Left kidney (tissue), 2 donors: ENCODE data around the gene ADARB2. TPM values are rescaled to one million over a fixed set of nuclear protein-coding genes. Genes with fewer than 3 reads are reported as not detected.

Experiments
- DNase-seq: peaks from one replicate; pipeline ENCODE4 v3.0.0-alpha.2; 2013
- polyA plus RNA-seq: library from polyadenylated mRNA; unstranded; fragments of 120-200 nt; gene quantifications from one replicate; pipeline ENCODE4 v1.2.1, GENCODE V29; 2013; ENCODE audit not compliant: insufficient read length

Gene ADARB2
- polyA plus RNA-seq, 1 donor, result 0.88 TPM

DNA sequence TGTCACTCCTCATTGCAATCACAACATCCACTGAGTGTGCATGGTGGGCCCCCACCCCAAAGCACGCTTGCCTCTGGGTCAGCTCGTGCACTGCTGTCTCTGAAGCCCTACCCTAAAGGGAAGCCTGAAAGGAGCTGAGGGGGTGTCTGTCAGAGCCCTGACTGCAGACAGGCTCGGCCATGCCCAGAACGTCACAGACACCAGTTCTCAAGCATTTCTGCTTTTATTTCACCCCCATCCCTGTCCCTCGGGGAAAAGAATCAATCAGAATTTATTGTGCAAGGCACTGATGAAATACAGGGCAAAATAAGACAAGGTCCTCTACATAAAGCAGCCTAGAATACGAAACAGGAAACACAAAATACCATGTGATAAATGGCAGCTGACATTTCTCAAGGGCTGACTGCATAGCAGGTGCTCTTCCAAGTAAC, 449.3 kb downstream of the ADARB2 start:
- DNase-seq, result no peak

DNA sequence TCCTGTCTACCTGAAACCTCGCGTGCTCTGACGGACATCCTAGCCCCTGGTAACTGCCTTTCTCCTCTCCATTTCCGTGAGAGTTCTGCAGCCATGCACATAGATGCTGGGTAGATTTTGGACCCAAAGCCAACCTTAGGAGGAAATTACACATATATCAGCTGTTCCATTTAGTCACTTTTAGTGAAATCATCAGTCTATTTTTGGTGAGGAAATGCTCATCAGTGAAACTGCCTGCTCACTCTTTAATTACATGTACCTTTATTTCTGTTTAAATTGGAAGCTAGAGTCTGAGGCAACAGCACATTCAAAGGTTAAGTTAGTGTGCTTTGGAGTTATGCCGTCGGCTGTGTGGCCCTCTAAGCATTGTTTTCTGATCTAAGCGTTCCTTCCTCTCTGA, 449.8 kb downstream of the ADARB2 start:
- DNase-seq, result no peak

DNA sequence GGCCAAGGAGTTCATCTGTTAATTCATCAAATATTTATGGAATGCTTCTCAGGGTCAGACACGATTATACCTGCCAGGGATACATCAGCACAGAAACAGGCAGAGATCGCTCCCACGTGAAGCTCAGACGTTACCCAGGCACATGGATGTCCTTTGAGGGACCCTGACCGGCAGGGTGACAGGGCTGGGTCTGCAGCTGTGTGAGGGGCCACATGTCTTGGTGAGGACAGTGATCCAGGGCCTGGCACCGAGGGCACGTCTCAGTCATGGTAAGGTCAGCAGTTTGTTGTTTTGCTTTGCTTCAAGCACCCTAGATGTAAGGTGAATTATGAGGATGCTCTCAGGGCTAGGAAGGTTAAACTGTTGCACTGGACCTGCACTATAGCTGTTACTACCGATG, 453.2 kb downstream of the ADARB2 start:
- DNase-seq, result no peak

DNA sequence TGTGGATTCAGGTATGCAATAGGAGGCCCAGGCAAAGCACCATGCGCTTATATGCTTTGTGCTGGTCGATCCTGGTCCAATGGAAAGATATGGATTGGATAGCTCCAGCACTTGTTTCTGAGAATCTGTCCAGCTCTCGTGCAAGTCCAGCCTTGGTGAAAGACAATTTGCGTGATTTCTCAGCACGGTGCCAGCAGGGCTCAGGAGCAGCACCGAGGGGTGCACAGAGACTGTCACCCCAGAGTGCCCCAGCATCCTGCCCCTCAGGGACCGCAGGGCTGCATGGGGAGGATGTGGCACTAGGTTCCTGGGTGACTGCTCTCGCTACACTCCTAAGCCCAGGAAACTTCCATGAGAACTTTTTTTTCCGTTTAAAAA, 455.9 kb downstream of the ADARB2 start:
- no peak for DNase-seq

DNA sequence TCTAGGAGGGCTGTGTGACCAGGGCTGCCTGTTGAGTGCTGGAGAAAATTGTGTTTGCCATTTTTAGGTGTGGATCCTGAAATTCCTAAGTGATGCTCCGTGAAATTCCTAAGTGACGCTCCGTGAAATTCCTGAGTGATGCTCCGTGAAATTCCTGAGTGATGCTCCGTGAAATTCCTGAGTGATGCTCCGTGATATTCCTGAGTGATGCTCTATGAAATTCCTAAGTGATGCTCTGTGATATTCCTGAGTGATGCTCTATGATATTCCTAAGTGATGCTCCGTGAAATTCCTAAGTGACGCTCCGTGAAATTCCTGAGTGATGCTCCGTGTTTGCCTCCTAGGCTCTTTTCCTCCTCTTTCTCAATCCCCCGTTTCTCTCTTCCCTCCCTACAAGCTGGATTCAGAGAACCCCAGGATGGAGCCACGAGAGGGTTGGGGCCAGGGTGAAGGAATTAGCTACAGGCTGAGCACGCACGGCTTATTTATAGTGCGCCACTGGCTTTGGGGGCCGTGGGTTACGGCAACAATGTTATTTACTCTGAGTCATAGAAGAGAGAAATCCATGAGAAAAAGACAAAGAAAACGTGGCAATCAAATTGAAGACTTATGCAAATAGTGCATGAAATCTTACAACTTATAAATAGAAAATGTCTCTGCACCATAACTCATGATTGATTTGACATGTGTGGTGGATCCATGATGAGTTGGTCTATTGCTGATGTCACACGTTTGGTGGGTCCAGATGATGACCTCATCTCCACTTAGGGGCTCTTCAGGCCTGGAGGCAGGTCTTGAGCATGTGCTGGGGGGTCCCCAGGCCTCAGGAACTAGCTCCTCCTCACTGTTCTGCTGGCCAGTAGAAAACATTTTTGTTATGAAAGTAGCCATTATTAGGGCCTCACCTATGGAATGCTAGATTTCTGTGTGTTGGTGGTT, 456.6 kb downstream of the ADARB2 start:
- DNase-seq, result no peak

DNA sequence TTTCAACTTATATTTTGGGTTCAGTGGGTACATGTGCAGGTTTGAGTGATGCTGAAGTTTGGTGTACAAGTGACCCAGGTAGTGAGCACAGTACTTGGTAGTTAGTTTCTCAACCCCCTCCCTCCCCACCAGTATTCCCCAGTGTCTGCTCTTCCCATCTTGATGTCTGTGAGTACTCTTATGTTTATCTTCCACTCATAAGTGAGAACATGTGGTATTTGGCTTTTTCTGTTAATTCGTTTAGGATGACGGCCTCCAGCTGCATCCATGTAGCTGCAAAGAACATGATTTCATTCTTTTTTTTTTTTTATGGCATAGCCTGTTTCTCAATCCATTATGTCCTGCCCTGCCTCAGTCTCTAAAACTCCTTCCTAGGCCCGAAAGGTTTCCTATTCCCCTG, 459.0 kb downstream of the ADARB2 start:
- no peak for DNase-seq

DNA sequence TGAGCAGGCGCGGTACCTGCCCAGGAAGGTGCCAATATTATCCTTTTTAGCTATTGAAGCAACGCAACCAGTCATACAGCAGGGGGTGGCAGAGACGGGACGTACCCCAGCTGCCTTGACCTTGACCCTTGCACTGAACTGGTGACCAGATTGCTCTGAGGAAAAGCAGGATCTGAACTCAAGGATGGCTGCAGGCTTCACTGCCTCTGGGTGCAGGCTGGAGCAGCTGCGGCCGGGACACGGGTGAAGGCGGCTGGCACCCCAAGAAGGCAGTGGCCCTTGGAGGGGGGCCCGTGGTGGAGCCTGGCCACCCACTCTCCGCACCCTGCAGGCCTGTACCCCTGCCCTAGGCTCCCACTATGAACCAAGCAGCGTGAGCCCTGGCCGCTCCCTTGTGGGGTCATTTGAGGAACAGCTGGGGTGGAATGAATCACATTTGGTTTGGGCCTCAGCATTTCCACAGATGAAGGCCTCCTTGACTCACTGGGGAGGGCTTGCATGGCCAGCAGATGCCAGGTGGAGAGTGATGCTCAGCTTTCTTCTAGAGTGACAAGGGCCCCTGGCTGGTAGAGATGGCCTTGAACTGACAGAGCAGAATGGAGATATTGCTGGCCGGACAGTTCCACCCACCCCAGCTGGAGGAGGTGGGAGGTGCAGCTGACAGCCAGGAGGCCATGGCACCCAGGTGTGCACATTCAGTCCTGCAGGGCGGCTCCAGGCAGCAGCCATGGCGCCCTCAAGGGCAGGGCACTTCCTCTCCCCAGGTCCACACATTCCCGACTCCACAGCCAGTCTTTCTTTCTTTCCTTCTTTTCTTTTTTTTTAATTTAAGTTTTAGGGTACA, 462.4 kb downstream of the ADARB2 start:
- no peak for DNase-seq

DNA sequence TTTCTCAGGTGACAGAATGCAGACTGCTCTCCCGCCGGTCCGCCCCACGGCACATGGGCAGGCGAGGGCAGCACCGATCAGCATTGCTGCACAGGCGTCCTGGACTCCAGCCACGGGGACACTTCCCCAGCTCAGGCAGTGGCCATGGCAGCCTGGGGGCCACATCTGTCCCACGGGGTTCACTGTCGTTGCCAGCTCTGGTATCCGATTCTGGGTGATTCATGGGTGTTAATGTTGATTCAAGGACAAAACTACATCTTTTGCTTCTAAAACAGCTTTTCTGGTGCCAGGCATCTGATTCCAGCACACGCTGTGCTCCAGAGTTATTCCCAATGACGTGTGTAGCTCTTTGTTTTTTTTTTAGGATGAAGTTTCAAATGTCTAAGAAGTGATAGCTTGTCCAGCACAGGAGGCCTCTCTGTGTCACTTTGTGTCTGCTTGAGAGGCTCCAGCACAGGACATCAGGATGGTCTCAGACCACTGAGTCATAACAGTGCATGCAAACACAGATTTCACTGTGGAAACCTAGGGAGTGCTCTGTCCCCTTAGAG, 463.1 kb downstream of the ADARB2 start:
- DNase-seq, result no peak

DNA sequence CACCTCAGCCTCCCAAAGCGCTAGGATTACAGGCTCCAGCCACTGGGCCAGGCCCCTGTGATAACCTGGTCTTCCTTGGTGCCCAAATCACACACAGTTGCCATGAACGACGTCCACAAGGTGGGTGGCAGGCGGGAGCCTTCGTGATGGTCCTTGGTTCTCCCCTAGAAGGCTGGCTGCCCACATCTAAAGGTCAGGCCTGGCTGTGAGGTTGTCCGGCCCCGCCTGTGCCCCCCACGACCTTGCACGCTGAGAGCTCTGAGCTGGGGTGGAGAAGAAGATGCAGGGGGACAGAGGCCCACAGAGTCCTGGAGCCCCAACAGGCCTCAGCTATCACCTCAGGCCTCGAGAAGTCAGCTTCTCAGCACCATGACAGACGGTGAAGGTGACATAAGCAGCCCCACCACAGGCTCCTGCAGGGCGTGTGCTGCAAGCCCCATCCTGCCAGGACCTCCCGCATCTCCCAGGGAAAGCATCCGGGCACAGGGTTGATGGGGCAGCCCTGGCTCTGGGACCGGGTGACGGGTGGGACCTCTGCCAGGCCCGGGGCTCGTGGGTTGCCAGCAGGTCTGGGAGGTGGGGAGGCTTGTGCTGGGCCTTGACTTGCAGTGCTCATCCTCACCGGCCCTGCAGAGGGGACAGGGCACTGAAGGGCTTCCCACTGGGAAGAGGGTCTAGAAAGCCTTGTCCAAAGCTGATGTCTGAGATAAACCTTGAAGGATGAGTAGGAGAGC, 463.8 kb downstream of the ADARB2 start:
- no peak for DNase-seq

DNA sequence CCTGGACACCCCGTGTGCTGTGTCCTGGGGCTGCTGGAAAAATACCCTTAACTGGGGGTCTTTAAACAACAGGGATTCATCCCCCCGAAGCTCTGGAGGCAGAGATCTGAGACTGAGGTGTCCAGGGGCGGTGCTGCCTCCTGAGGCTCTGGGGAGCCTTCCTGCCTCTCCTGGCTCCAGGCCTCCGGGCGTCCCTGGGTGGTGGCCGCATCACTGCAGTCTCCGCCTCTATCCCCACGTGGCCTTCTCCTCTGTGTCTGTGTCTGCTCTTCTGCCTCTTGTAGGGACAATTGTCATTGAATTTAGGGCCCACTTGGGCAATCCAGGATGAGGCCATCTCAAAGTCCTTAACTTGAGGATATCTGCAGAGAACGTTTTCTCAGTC, 464.6 kb downstream of the ADARB2 start:
- no peak for DNase-seq

DNA sequence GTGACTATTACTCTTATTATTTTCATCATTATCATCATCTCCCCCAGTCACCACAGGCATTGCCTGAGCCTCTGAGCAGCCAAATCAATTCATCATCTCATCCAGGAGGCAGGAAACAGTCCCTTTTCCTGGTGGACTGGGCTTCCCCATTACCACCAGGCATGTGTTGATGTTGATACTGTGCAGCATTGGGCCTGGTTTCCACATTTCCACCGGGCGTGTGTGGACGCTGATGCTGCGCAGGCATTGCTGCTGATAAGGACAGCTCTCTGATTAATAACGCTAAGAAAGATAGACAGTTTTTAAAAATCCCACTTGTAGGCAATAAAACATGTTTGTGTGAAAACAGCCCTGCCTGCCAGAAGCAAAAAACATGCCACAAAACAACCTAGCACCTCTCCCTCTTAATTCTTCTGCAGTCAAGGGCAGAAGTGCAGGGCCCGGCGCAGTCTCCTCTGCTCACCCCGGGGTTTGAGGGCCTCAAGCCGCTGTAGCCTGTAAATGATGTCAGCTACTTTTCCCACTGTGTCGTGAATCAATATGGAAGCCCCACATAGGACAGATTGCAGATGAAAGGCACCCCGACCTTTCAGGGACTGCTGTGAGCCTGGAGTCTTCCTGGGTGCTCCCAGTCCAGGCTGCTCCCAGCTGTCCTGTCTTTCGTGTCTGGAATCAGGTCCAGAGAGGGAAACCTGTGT, 465.1 kb downstream of the ADARB2 start:
- DNase-seq, result no peak

DNA sequence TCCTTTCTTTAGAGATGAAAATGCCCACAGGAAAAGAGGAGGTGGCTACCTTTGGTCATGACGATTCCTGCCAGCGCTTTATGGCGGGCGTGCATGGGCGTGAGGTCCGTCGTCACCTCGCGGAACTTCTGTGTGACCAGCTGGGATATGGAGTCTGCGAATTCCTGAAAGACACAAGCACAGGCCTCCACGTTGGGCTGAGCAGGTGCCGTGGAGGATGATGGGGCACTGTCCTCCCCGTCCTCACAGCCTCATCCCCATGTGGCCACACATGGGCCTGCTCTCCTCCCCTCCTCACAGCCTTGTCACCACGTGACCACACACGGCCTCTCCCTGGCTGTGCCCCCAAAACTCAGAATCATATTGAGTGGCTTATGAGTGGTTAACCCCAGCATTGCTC, 466.4 kb downstream of the ADARB2 start:
- no peak for DNase-seq

DNA sequence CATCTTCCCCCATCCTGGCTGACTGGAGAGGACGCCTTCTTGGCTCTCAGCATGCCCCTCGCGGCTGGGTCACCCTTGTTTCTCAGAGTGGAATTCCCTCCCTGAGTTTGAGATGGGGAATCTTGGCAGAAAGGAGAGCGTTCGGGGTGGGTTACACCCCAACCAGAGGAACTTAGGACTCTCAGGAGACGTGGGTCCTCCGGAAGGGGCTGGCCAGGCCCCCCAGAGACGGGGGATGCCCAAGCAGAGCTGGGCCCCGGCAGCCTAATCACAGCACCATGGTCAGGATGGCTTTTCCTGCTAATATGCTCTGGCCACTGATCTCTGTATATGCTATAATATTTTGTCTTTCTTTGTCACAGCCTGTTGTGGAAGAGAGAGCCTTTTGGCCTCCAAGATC, 466.8 kb downstream of the ADARB2 start:
- no peak for DNase-seq

DNA sequence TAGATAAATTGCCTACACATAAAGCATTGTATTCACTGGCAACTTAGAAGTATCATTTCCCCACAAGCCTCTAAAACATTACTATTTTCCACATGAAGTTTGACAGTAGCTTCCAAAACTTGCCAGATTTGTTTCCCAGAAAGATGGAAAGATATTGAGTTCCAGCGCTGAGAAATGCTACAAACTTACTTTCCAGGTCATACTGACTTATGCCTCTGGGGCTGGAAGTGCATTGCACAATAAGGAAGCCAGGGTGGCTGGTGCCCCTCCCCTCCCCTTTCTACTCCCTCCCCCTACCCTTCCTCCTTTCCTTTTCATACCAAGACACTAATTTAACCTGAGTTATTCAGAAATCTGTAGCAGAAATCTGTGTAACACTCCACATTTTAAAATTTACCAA, 468.5 kb downstream of the ADARB2 start:
- DNase-seq, result no peak

DNA sequence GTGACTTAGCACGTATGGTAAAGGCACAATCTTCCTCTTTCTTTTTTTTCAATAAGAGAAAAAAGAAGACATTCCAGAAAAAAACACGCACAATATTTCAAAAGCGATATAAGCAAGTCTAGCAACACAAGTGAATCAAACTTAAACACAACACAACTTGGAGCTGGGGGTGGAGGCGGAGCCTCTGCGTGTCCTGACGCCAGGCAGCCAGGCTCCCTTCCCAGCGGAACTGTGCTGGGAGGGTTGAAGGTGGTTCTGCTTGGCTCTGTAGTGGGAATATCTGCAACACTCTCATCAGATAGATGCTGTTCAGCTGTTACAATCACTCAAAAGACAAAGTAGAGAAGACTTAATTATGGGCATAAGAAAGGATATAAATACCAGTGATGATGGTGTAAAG, 469.8 kb downstream of the ADARB2 start:
- no peak for DNase-seq

DNA sequence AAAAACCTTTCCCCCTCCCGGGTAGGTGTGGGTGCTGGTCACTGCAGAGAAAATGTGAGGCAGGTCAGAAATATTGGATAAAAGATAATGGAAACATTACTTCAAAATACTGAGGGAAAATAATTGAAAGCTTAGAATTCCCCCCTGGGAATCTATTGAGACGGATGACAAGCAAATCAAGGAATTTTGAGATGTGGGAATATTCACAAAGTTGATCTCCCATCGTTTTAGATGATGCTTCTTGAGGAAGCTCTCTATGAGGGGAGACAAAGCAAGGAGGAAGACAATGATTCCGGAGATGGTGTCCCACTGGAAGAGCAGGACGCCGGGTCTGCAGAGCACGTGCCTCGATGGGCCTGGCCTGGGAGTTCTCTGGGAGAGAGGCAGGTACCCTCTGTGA, 470.2 kb downstream of the ADARB2 start:
- no peak for DNase-seq

DNA sequence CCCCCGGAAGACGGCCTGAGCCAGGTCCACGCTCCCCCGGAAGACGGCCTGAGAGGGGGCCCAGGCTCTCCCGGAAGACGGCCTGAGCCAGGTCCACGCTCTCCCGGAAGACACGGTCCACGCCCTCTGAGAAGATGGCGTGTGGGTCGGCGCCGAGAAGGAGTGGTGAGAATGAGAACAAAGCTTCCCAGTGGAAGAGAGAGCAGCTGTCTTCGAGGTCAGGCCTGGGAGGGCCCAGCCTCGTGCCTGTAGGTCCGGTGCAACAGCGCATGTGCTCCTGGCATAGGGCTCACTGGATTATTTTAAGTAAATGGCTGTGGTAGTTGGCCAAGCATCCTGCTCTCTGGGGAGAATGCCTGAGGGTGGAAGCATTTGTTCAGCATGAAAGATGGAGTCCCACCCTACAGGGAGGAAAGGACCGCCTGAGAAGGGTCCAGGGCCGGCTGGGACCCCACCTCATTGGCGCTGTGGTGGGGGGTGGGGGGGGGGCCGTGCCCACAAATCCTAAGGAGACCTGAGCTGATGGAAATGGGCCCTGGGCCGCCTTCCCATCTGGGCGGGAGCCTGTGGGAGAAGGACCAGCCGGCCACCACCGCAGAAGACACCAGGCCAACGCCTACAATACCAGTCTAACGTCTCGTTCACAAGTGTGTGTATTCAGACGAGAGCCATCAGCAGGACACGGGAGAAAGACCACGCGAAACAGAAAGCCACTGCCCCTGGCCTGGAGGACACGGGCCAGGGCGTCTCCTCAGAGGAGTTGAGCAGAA, 471.1 kb downstream of the ADARB2 start:
- DNase-seq, result no peak

DNA sequence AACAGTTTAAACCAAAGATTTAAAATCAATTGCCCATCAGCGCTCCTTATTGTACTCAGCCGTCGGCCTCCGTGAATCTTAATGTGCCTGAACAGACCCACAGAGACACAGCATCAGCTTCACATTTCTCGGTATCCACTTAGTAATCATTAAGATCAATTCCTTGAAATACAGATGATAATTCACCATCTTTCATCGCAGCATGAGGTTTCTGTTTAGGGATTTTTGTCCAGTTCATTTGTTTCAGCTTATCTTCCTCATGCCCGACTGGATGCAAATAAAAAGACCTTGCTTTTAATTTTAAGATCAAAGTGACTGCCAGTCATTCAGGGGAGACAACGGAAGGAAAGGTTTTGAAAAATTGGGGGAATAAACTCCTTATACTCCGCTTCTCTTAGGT, 473.3 kb downstream of the ADARB2 start:
- no peak for DNase-seq

DNA sequence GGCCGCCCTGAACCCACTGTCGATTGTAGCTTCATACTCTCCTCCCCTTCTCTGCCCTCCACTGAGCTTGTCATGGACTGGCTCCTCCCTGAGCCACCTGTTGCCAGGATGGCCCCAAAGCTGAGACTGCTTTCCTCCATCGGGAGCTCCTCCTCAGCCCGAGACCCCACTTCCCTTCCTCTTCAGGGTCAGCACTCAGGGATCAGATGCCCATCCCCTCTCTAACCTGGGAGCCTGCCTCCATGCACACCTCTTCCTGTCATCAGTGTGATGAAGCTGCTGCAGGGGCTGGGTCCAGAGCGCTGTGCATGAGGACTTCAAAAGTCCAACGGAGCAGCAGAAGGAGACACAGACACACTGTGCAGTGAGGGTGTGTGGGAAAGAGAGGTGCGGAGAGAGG, 480.1 kb downstream of the ADARB2 start:
- DNase-seq, result no peak

DNA sequence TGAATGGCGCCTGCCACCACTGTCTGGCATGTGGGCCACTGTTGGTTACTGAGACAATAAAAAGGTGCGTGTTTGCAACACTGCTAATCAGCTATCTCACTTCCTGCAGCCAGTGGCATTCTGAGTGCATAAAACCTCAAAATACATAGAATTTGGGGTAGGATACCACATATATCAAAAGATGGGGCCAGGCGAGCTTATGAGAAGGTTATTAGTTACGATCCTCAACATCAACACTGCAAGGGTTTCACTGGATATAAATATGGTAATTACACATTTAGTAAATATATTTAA, 480.9 kb downstream of the ADARB2 start:
- DNase-seq, result no peak
